ENCODE data around the gene TUBB4B. TPM values are rescaled to one million over a fixed set of nuclear protein-coding genes. Genes with fewer than 3 reads are reported as not detected.
"Not testable (repeated sequence)": the region's sequence is repeated elsewhere in the genome, so short reads cannot be mapped to it uniquely, and the experiment has no call there.

Gene TUBB4B
- total RNA-seq, 1 donor from 2014 or later = 208 TPM

GRCh38 chr9:137255448-137256114, 14.5 kb downstream of the TUBB4B start:
- peaks cover 23% of the 10 kb centered on the region for H3K4me1 ChIP-seq
- peaks cover 30% of the 10 kb centered on the region for H3K36me3 ChIP-seq
- intact Hi-C loops (cut with DNase I) = no loop called here
- no peak for TF ChIP-seq CTCF (IDR thresholded peaks at IDR 0.05)
- no peaks in the 10 kb centered on the region for H3K27me3 ChIP-seq (ENCODE audit: low read depth)
- peak; percentile 41 to 58 for ATAC-seq
- peak; percentile 79 for DNase-seq
- peak overlapping the region; percentile 83 for H3K27ac ChIP-seq
- H3K4me3 ChIP-seq = peak overlapping the region; percentile 100
- no peaks in the 10 kb centered on the region for H3K9me3 ChIP-seq

- H3K4me3 ChIP-seq = peak overlapping the region; percentile 100
- no peak overlapping the region for H3K27ac ChIP-seq
- no peak for ATAC-seq
- no peak for DNase-seq
- peaks cover 23% of the 10 kb centered on the region for H3K4me1 ChIP-seq
- H3K36me3 ChIP-seq = peaks cover 30% of the 10 kb centered on the region
- TF ChIP-seq CTCF (IDR thresholded peaks at IDR 0.05) = no peak
- intact Hi-C loops (cut with DNase I) = no loop called here
- no peaks in the 10 kb centered on the region for H3K27me3 ChIP-seq (ENCODE audit: low read depth)
- no peaks in the 10 kb centered on the region for H3K9me3 ChIP-seq
Measured at GRCh38 chr9:137256362-137256761, 15.3 kb downstream of the TUBB4B start.

- DNase-seq (no peak), ATAC-seq (no peak)
- Histone ChIP-seq H3K9me3 (no peaks in the 10 kb centered on the region), H3K4me3 (peak overlapping the region; percentile 100), H3K27me3 (ENCODE audit: low read depth) (no peaks in the 10 kb centered on the region), H3K4me1 (peaks cover 23% of the 10 kb centered on the region), H3K27ac (no peak overlapping the region), H3K36me3 (peaks cover 30% of the 10 kb centered on the region)
- intact Hi-C loops (cut with DNase I) = no loop called here
- TF ChIP-seq CTCF (IDR thresholded peaks at IDR 0.05) = no peak
Measured at GRCh38 chr9:137256856-137257255, 15.8 kb downstream of the TUBB4B start.

- ATAC-seq; H3K4me1 ChIP-seq; DNase-seq; H3K27ac ChIP-seq; H3K4me3 ChIP-seq; H3K9me3 ChIP-seq; intact Hi-C loops (cut with DNase I); H3K27me3 ChIP-seq (ENCODE audit: low read depth): not testable (repeated sequence)
- peaks cover 61% of the 10 kb centered on the region for H3K36me3 ChIP-seq
- TF ChIP-seq CTCF (IDR thresholded peaks at IDR 0.05) = peak; percentile 57
Measured at GRCh38 chr9:137262173-137262908, 21.3 kb downstream of the TUBB4B start.

- Histone ChIP-seq H3K9me3 (no peaks in the 10 kb centered on the region), H3K36me3 (peaks cover 65% of the 10 kb centered on the region), H3K4me3 (no peak overlapping the region), H3K27me3 (ENCODE audit: low read depth) (no peaks in the 10 kb centered on the region), H3K4me1 (peaks cover 5% of the 10 kb centered on the region), H3K27ac (no peak overlapping the region)
- DNase-seq (peak; percentile 45), ATAC-seq (no peak)
- intact Hi-C loops (cut with DNase I) = no loop called here
- no peak for TF ChIP-seq CTCF (IDR thresholded peaks at IDR 0.05)
Measured at GRCh38 chr9:137262909-137263285, 21.8 kb downstream of the TUBB4B start.
